Calu3 (cell line): ENCODE measurements around the gene P2RY13. TPM values are rescaled to one million over a fixed set of nuclear protein-coding genes. Genes with fewer than 3 reads are reported as not detected.

Source experiments
- BruUV-seq: library from RNA; stranded (reverse); fragments of 400-500 nt; replicated peaks from 2 replicates; lab custom pipeline; 2021; lab: Mats Ljungman, UMichigan
- CTCF ChIA-PET: fragments of 300-600 bp; sonication (Branson Sonifier 250); formaldehyde crosslinking; loops from one replicate; lab custom pipeline; 2022; ENCODE audit warnings: antibody characterized with exemption; lab: Charles Lee
- DNase-seq: peaks from one replicate; pipeline ENCODE4 v3.0.0; 2022
- H3K27ac Mint-ChIP-seq: one replicate; pipeline ENCODE4 v1.8.0; 2022; ENCODE audit warnings: mixed read lengths; ENCODE audit not compliant: unreplicated experiment
- H3K27me3 Mint-ChIP-seq: one replicate; pipeline ENCODE4 v1.8.0; 2022; ENCODE audit warnings: mixed read lengths; ENCODE audit not compliant: unreplicated experiment
- H3K36me3 Mint-ChIP-seq: one replicate; pipeline ENCODE4 v1.8.0; 2022; ENCODE audit warnings: mild to moderate bottlenecking, moderate library complexity, mixed read lengths; ENCODE audit not compliant: insufficient read depth, unreplicated experiment
- H3K4me1 Mint-ChIP-seq: one replicate; pipeline ENCODE4 v1.8.0; 2022; ENCODE audit warnings: mild to moderate bottlenecking, low read depth, mixed read lengths; ENCODE audit not compliant: unreplicated experiment
- H3K4me3 Mint-ChIP-seq: one replicate; pipeline ENCODE4 v1.8.0; 2022; ENCODE audit warnings: mild to moderate bottlenecking, low read depth, moderate library complexity, mixed read lengths; ENCODE audit not compliant: unreplicated experiment
- H3K9me3 Mint-ChIP-seq: one replicate; pipeline ENCODE4 v1.8.0; 2022; ENCODE audit warnings: low read depth, mixed read lengths; ENCODE audit not compliant: unreplicated experiment
- intact Hi-C: fragments of 100-400 bp; cut with micrococcal nuclease; formaldehyde crosslinking; loops from one replicate; pipeline ENCODE4 v1.10.0; 2022; ENCODE audit not compliant: unreplicated experiment
- total RNA-seq: library from RNA; stranded (reverse); gene quantifications from 2 replicates; pipeline ENCODE4 v1.2.3, GENCODE V29; 2022
- TF ChIP-seq, protein P1 (sequence below): fragments of 200-600 bp; IDR thresholded peaks from one replicate; pipeline ENCODE4 v1.8.0; 2022; ENCODE audit warnings: antibody characterized with exemption; ENCODE audit not compliant: unreplicated experiment

The P2RY13 gene
- total RNA-seq, 1 experiment from 2014 or later = not detected

GRCh38 chr3:151300539-151300938 lies 28.8 kb downstream of the P2RY13 start:
- peaks cover 31% of the 10 kb centered on the region for H3K4me1 Mint-ChIP-seq
- intact Hi-C loops = no loop called here
- no peaks in the 10 kb centered on the region for H3K36me3 Mint-ChIP-seq
- TF ChIP-seq, protein P1, sequence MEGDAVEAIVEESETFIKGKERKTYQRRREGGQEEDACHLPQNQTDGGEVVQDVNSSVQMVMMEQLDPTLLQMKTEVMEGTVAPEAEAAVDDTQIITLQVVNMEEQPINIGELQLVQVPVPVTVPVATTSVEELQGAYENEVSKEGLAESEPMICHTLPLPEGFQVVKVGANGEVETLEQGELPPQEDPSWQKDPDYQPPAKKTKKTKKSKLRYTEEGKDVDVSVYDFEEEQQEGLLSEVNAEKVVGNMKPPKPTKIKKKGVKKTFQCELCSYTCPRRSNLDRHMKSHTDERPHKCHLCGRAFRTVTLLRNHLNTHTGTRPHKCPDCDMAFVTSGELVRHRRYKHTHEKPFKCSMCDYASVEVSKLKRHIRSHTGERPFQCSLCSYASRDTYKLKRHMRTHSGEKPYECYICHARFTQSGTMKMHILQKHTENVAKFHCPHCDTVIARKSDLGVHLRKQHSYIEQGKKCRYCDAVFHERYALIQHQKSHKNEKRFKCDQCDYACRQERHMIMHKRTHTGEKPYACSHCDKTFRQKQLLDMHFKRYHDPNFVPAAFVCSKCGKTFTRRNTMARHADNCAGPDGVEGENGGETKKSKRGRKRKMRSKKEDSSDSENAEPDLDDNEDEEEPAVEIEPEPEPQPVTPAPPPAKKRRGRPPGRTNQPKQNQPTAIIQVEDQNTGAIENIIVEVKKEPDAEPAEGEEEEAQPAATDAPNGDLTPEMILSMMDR = no peak
- CTCF ChIA-PET = no interaction called here
- no peaks in the 10 kb centered on the region for H3K9me3 Mint-ChIP-seq
- H3K4me3 Mint-ChIP-seq = no peak overlapping the region
- no peak for DNase-seq
- no peak overlapping the region for H3K27ac Mint-ChIP-seq
- no TSS peak for BruUV-seq
- H3K27me3 Mint-ChIP-seq = no peaks in the 10 kb centered on the region

DNA sequence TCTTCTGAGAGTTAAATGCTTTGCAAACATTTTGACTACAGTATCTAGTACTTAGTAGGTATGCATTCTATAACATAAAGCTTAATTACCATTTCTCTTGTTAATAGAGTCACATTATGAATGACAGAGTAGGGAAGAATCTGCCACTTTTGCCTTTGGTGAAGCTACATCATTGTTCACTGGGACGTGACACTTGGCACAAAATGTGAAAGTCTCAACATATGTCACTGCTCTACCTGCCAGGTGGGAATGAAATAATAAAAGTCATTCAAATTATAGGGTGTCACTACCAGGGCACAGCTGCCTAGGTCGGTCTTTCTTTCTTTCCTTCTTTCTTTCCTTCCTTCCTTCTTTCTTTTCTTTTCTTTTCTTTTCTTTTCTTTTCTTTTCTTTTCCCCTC lies 30.3 kb downstream of the P2RY13 start:
- no peaks in the 10 kb centered on the region for H3K9me3 Mint-ChIP-seq
- no TSS peak for BruUV-seq
- TF ChIP-seq, protein P1 = no peak
- intact Hi-C loops = no loop called here
- H3K27me3 Mint-ChIP-seq = no peaks in the 10 kb centered on the region
- no peak for DNase-seq
- H3K4me1 Mint-ChIP-seq = peaks cover 17% of the 10 kb centered on the region
- no peak overlapping the region for H3K27ac Mint-ChIP-seq
- H3K4me3 Mint-ChIP-seq = no peak overlapping the region
- no peaks in the 10 kb centered on the region for H3K36me3 Mint-ChIP-seq
- CTCF ChIA-PET = no interaction called here

- CTCF ChIA-PET = no interaction called here
- no peak overlapping the region for H3K4me3 Mint-ChIP-seq
- BruUV-seq = no TSS peak
- intact Hi-C loops = loop anchor here (2.0 kb wide), 1 partner anchor 543 kb away; no protein-coding TSS in a partner anchor
- DNase-seq = no peak
- no peaks in the 10 kb centered on the region for H3K9me3 Mint-ChIP-seq
- TF ChIP-seq, protein P1 = no peak
- no peak overlapping the region for H3K27ac Mint-ChIP-seq
- H3K4me1 Mint-ChIP-seq = peaks cover 1% of the 10 kb centered on the region
- H3K36me3 Mint-ChIP-seq = no peaks in the 10 kb centered on the region
- no peaks in the 10 kb centered on the region for H3K27me3 Mint-ChIP-seq
These were observed 31.9 kb downstream of the P2RY13 start for GRCh38 chr3:151297429-151297828.

DNA sequence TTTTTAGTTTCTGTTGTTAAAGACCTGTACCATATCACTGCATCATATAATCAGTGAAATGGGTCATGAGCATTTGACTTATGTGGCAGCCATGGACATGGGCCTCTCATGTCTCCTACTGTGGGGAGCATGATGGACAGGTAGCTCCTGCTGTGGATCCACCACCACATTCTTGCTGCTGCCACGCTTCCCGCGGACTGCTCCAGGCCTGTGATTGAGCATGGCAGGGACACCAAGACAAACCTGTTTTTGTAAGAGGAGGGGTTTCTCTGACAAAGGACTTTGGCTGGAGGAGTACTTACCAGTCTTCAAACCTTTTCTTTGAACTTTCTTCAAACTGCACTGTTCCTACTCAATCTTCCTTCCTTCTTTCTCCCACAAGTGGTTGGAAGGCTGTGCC lies 33.1 kb downstream of the P2RY13 start:
- no peaks in the 10 kb centered on the region for H3K9me3 Mint-ChIP-seq
- no peak for DNase-seq
- CTCF ChIA-PET = no interaction called here
- no peaks in the 10 kb centered on the region for H3K4me1 Mint-ChIP-seq
- no peak overlapping the region for H3K4me3 Mint-ChIP-seq
- H3K27me3 Mint-ChIP-seq = no peaks in the 10 kb centered on the region
- intact Hi-C loops = loop anchor here (2.0 kb wide), 1 partner anchor 545 kb away; no protein-coding TSS in a partner anchor
- no peaks in the 10 kb centered on the region for H3K36me3 Mint-ChIP-seq
- TF ChIP-seq, protein P1 = no peak
- no TSS peak for BruUV-seq
- no peak overlapping the region for H3K27ac Mint-ChIP-seq
